Stromal cell of bone marrow (primary cell): ENCODE measurements around the gene MED23.

Source experiments
- DNase-seq: peaks from one replicate; pipeline ENCODE4 v3.0.0-alpha.2; 2012; ENCODE audit warnings: low read depth

Gene MED23, protein sequence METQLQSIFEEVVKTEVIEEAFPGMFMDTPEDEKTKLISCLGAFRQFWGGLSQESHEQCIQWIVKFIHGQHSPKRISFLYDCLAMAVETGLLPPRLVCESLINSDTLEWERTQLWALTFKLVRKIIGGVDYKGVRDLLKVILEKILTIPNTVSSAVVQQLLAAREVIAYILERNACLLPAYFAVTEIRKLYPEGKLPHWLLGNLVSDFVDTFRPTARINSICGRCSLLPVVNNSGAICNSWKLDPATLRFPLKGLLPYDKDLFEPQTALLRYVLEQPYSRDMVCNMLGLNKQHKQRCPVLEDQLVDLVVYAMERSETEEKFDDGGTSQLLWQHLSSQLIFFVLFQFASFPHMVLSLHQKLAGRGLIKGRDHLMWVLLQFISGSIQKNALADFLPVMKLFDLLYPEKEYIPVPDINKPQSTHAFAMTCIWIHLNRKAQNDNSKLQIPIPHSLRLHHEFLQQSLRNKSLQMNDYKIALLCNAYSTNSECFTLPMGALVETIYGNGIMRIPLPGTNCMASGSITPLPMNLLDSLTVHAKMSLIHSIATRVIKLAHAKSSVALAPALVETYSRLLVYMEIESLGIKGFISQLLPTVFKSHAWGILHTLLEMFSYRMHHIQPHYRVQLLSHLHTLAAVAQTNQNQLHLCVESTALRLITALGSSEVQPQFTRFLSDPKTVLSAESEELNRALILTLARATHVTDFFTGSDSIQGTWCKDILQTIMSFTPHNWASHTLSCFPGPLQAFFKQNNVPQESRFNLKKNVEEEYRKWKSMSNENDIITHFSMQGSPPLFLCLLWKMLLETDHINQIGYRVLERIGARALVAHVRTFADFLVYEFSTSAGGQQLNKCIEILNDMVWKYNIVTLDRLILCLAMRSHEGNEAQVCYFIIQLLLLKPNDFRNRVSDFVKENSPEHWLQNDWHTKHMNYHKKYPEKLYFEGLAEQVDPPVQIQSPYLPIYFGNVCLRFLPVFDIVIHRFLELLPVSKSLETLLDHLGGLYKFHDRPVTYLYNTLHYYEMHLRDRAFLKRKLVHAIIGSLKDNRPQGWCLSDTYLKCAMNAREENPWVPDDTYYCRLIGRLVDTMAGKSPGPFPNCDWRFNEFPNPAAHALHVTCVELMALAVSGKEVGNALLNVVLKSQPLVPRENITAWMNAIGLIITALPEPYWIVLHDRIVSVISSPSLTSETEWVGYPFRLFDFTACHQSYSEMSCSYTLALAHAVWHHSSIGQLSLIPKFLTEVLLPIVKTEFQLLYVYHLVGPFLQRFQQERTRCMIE (N-terminal part only)

GRCh38 chr6:131627724-131628682, at the start of gene MED23:
MED23 (minus strand) TSS chr6:131628242; CDS start chr6:131628049, 193 bp downstream.
- peak; percentile 83 for DNase-seq

DNA sequence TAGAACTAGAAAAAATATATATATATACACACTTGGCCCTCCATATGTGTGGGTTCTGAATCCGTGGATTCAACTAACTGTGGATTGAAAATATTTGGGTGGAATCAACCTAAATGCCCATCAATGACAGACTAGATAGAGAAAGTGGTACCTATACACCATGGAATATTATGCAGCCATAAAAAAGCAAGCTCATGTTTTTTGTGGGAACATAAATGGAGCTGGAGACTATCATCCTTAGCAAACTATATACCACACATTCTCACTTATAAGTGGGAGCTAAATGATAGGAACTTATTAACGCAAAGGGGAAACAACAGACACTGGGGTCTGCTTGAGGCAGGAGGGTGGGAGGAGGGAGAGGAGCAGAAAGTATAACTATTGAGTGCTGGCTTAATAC, 45.1 kb upstream of the MED23 start:
- DNase-seq = no peak

DNA sequence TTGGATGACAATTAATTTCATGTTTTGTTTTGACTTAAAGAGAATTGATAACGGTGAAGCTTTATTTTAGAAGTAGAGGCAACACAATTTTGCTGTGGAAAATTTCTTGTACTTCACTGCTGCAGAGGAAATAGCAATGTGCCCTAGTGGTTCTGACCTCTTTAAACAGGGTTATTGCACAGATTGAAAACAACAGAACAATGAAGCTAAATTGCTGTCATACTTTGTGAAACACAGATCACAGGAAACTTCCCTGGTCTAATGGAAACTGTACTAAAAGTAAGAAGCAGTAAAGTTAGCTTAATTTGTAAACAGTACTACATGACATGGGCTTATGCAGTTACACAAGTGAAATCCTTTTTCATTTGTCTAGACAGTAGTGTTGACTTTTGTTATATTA, 41.8 kb upstream of the MED23 start:
- DNase-seq = no peak

GRCh38 chr6:131663578-131664165, 35.6 kb upstream of the MED23 start:
- DNase-seq = no peak

- no peak for DNase-seq
These were observed 32.2 kb upstream of the MED23 start for GRCh38 chr6:131660195-131660594.

- DNase-seq = no peak
These were observed 30.2 kb upstream of the MED23 start for GRCh38 chr6:131658287-131658686.

- peak; percentile 16 for DNase-seq
These were observed 29.6 kb upstream of the MED23 start for GRCh38 chr6:131657630-131658111.

- no peak for DNase-seq
These were observed 29.2 kb upstream of the MED23 start for GRCh38 chr6:131657222-131657621.

DNA sequence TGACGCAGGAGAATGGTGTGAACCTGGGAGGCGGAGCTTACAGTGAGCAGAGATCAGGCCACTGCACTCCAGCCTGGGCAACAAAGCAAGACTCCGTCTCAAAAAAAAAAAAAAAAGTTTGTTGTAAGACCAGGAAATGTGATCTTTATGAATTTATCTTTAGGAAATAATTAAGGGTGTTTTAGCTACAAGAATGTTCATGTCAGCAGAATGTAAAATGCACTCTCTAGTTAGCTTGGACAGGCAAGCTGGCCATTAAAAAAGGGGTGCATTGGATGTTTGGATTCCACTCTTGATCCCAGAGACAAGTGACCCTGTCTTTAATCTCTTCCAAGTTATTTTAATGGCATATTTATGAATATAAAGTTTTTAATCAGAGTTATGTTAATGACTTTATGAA, 28.6 kb upstream of the MED23 start:
- DNase-seq = no peak

DNA sequence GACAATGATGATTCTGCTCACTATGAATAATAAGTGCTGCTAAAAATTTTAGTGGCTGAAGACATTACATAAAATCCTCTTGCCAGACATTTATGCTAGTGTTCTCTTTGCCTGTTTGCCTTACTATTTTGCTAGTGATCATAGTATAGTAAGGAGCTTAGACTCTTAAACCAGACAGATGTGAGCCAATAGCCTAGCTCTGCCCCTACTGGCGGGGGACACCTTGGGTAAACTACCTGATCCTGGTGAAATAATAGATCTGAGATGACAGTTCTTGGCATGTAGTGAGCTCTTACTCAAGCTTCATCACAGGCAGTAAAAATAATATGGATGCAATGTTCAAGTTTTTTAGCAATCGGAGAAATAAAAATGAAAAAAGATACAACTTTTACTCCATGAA, 27.9 kb upstream of the MED23 start:
- no peak for DNase-seq

DNA sequence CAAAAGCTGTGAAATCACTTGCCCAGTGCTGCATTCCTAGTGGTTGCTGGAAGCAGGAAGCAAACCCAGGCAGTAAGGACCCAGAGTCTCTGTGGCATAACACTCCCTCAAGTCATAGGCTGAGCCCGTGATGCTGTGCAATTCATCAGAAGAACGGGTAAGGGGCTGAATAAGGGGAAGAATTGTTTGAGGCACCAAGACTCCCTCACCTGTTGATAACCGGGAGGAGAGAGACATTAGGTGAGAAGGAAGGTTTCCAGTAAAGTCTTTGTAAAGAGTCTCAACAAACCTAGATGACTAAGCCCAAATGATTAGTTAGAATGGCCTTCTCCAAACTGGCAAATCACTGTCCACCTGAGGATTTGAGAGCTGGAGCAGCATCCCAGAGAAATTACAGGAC, 27.3 kb upstream of the MED23 start:
- no peak for DNase-seq

GRCh38 chr6:131654326-131654725, 26.3 kb upstream of the MED23 start:
- no peak for DNase-seq

- no peak for DNase-seq
These were observed 24.4 kb upstream of the MED23 start for GRCh38 chr6:131652472-131652871.

DNA sequence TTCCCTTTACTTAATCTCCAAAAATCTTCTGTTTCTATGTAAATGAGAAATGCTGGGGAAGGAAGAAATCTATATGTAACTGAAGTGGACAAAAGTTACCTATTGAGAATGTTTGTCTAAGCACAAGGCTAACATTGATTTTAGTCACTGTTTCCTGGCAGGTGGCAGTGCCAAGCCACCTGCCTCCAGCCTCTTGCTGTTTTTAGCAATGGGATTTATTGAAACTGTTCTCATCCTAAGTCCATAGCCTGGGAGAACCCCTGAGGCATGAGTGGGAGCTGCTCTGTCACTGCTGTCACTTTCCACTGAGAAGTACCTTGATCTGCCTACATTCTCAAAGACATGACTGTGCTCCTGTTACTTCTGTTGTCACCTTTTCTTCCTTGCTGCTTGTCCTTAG, 23.7 kb upstream of the MED23 start:
- no peak for DNase-seq

- DNase-seq = no peak
These were observed 18.2 kb upstream of the MED23 start for GRCh38 chr6:131646249-131646670.

- DNase-seq = no peak
These were observed 17.8 kb upstream of the MED23 start for GRCh38 chr6:131645846-131646245.

DNA sequence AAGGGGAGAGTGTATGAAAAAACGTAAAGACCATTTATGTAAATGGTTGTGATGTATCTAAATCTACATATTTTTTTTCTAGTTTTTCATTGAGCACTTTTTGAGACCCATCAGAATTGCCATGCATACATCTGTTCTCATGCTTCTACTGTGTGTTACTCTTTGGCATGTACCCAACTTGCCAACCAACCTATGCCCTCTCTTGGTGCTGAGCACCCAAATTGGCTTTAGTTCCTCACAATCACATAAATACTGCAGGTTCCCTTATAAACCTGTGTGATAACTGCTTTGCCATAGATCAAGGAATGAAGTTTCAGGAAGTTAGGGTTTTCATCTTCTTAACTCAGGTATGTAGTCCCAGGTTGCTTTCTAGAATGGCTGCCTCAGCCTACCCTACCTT, 16.9 kb upstream of the MED23 start:
- no peak for DNase-seq

GRCh38 chr6:131643855-131644460, 15.9 kb upstream of the MED23 start:
- DNase-seq = no peak

DNA sequence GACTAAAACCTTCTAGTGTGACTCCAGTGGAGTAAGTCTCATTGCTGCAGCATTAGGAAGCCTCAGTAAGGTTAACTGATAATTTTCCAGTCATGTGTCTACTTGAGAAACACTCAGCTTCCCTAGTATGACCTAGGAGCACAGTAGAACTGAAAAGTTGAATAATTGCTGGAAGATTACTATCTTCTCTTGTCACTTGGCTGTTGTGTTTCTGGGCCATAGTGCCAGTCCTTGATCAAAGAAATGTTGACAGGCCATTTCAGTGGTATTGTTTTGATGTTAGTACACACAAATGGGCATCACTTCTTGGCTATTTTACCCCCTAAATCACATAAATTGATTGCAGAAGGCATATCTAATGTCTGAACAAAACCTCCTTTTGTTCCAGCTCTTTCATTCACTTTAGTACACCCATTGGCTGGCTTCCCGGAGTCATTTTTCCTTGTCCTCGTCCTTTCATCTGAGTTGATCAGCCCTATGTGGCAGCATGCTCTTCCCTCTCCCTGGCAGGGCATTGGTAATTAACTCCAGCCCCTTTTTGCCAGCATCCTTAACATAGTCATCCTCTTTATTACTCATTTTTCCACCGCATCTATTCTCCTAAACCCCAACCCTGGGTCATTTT, 15.1 kb upstream of the MED23 start:
- DNase-seq = no peak

DNA sequence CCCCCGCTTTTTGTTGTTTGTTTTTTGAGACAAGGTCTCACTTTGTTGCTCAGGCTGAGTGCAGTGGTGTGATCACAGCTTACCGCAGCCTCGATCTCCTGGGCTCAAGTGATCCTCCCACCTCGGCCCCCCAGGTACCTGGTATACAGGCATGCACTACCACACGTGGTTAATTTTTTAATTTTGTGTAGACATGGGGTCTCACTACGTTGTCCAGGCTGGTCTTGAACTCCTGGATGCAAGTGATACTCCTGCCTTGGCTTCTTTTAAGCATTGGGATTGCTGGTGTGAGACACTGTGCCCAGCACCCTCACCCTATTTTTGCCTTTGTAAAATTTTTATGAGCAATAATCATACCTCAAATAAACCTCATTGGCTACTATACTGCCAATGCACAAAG, 14.5 kb upstream of the MED23 start:
- DNase-seq = no peak
